Hippocampal formation (tissue), 2 donors: ENCODE measurements around the gene GDPD5.

ENCODE experiments used
- DNase-seq, 2 donors: peaks; one replicate each; lab custom pipeline; 2025; lab: John Stamatoyannopoulos, UW

The GDPD5 gene

GRCh38 chr11:75402002-75402773 lies 123.6 kb downstream of the GDPD5 start:
- DNase-seq = no peak

GRCh38 chr11:75400146-75400865 lies 125.4 kb downstream of the GDPD5 start:
- no peak for DNase-seq

GRCh38 chr11:75399344-75400145 lies 126.2 kb downstream of the GDPD5 start, which contains the start of gene RPS3:
Gene RPS3 (plus strand): TSS chr11:75399518. CDS start chr11:75399548, 30 bp downstream.
- DNase-seq = peak; percentile 85 to 89

- no peak for DNase-seq
Observed at GRCh38 chr11:75398906-75399305, 126.8 kb downstream of the GDPD5 start.

DNA sequence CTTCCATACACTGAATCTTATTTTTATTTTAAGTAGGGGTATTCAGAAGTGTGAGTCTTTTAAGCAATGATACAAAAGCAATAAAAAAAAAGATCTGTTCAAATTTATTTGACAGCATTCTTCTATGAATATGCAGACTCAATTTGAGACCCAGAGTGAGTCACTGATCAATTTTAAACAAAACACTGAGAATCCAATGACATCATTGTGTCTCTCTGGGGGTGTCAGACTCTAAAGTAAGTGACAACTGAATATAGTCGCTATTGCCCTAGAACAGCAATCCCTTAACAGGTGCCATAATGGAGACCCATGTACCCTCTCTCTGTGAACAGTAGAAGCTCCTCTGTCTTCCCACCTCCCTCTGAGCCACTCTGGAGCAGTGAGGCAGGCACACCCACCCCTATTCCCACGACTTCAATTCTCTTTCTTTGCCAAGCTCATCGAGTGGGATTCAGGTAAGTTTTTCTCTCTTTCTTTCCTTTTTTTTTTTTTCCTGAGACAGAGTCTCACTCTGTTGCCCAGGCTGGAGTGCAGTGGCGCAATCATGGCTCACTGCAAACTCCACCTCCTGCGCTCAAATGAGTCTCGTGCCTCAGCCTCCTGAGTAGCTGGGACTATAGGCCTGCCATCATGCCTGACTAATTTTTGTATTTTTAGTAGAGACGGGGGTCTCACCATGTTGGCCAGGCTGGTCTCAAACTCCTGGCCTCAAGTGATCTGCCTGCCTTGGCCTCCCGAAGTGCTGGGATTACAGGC lies 131.5 kb downstream of the GDPD5 start:
- DNase-seq = no peak

- DNase-seq = no peak
Observed at GRCh38 chr11:75389925-75390324, 135.8 kb downstream of the GDPD5 start.

DNA sequence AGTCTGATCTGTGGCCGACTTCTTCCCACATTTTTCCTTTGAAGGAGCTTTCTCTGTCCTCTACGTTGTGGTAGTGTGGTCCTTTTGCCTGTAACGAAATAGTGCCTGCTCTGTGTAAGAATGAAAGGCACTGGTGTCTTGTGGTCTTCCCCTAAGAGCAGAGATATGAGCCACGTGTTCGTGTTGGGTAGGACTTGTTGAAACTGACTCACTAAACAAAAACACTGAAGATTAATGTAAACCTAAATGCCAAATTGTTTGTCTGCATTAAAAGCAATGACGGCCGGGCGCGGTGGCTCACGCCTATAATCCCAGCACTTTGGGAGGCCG lies 136.5 kb downstream of the GDPD5 start:
- no peak for DNase-seq

- peak; percentile 27 to 68 for DNase-seq
Observed at GRCh38 chr11:75388386-75389275, 137.1 kb downstream of the GDPD5 start.

- DNase-seq = no peak
Observed at GRCh38 chr11:75387736-75388294, 137.9 kb downstream of the GDPD5 start.

DNA sequence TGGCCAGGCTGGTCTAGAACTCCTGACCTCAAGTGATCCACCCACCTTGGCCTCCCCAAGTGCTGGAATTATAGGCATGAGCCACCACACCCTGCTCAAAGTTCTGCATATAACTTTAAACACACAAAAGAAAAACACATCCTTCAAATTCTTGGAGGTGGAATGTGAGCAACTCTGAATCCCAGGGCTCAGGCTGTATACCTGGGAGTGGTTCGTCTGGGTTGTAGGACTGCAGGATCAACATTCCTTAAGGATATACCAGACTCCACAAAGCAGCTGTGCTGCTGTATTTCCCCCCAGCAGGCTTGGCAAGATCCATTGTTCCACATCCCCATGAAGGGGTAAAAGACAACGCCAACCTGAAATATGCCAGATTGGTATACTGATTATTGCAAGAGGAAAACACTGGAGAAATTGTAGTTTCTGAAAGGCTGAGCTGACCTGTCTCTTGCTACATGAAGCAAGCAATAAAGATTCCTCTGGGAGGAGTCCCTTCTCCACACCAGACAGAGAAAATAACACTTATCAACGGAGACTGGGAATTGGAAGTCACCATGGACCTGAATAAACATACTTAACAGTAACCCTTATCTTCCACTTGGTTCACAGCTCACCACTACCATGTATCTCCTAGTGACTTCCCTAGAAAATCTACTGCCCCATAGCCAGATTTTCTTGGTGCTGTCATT lies 138.7 kb downstream of the GDPD5 start:
- DNase-seq = no peak
